Common myeloid progenitor, CD34-positive (primary cell): Measurements from ENCODE around the gene ZDHHC14.

Experiments used
- CTCF ChIA-PET: fragments of 350-600 bp; sonication (Branson Sonifier 250); formaldehyde crosslinking; loops from one replicate; lab custom pipeline; 2021; ENCODE audit warnings: antibody characterized with exemption; lab: Charles Lee
- POLR2A ChIA-PET: fragments of 350-600 bp; sonication (Branson Sonifier 250); formaldehyde crosslinking; loops from one replicate; lab custom pipeline; 2021; ENCODE audit warnings: antibody characterized with exemption; lab: Charles Lee
- DNase-seq, 3 donors: peaks; one replicate each; pipeline versions ENCODE4 v3.0.0 to v3.0.0-alpha.2; 2013
- H3K27ac ChIP-seq, 2 experiments: 1 replicate in 1 of 2; 2 replicates in 1 of 2; pipeline ENCODE4 v1.7.0; 2013; ENCODE audit warnings: inconsistent platforms in 2 of 2, low read length in 2 of 2, mild to moderate bottlenecking in 2 of 2, low read depth in 1 of 2, moderate library complexity in 1 of 2; ENCODE audit not compliant: severe bottlenecking in 2 of 2, insufficient read depth in 1 of 2, poor library complexity in 1 of 2
- H3K27me3 ChIP-seq, 5 experiments: replicated peaks in 2 of 5; 1 replicate in 3 of 5; 2 replicates in 2 of 5; pipeline versions ENCODE4 v1.6.1 to v1.7.0; 2013; ENCODE audit warnings: low read length in 4 of 5, mild to moderate bottlenecking in 2 of 5, moderate library complexity in 2 of 5, inconsistent platforms in 1 of 5; ENCODE audit not compliant: insufficient read depth in 5 of 5, control insufficient read depth in 4 of 5
- H3K36me3 ChIP-seq, 4 experiments: 1 replicate in 2 of 4; 2 replicates in 2 of 4; pipeline versions ENCODE4 v1.6.1 to v1.7.0; 2013; ENCODE audit warnings: low read length in 3 of 4, control low read depth in 1 of 4, mild to moderate bottlenecking in 1 of 4; ENCODE audit not compliant: control insufficient read depth in 4 of 4, insufficient read depth in 4 of 4
- H3K4me1 ChIP-seq, 4 experiments: 1 replicate in 3 of 4; 2 replicates in 1 of 4; pipeline versions ENCODE4 v1.6.1 to v1.7.1; 2013; ENCODE audit warnings: low read length in 3 of 4, mild to moderate bottlenecking in 3 of 4, control low read depth in 1 of 4, inconsistent platforms in 1 of 4, moderate library complexity in 1 of 4; ENCODE audit not compliant: control insufficient read depth in 4 of 4, insufficient read depth in 4 of 4; ENCODE audit errors: control extremely low read depth in 1 of 4
- H3K4me3 ChIP-seq, 7 experiments: 1 replicate in 4 of 7; 2 replicates in 3 of 7; pipeline versions ENCODE4 v1.5.1 to v1.7.0; 2013; ENCODE audit warnings: mild to moderate bottlenecking in 7 of 7, low read length in 6 of 7, moderate library complexity in 6 of 7, inconsistent platforms in 2 of 7, low read depth in 2 of 7, control low read depth in 1 of 7; ENCODE audit not compliant: insufficient read depth in 4 of 7, control insufficient read depth in 1 of 7; ENCODE audit errors: extremely low read depth in 1 of 7
- H3K9me3 ChIP-seq, 5 experiments: 1 replicate in 4 of 5; 2 replicates in 1 of 5; pipeline versions ENCODE4 v1.6.1 to v1.7.1; 2013; ENCODE audit warnings: low read length in 4 of 5, mild to moderate bottlenecking in 2 of 5, inconsistent platforms in 1 of 5, low read depth in 1 of 5, moderate library complexity in 1 of 5; ENCODE audit not compliant: control insufficient read depth in 4 of 5, insufficient read depth in 2 of 5; ENCODE audit errors: control extremely low read depth in 1 of 5
- WGBS: methylation state at CpG from one replicate; pipeline ENCODE4 v1.1.5; 2013; ENCODE audit not compliant: insufficient coverage; 5-methylcytosine and 5-hydroxymethylcytosine counted together

ZDHHC14 gene

GRCh38 chr6:157669323-157669722 is 288.3 kb downstream of the ZDHHC14 start:
- ChIA-PET POLR2A (interaction anchor here (1.5 kb wide), 1 partner anchor 22 kb away, joined by 3 read pairs; no protein-coding TSS in a partner anchor), CTCF (interaction anchor here (0.7 to 12.0 kb wide), 15 partner anchors 12 to 697 kb away, joined by 3 to 77 read pairs (median 4); no protein-coding TSS in a partner anchor)
- no peak for DNase-seq
- Histone ChIP-seq H3K36me3 (peaks cover 0 to 4% (median 3%) of the 10 kb centered on the region in 4 experiments), H3K27ac (no peak overlapping the region), H3K4me3 (peak overlapping the region in 3 of 7 experiments; percentile 12 to 50 (median 35)), H3K4me1 (peaks cover 0 to 39% (median 30%) of the 10 kb centered on the region in 4 experiments), H3K27me3 (no peaks in the 10 kb centered on the region), H3K9me3 (no peaks in the 10 kb centered on the region)
- 80% methylated on average over 1 of the region's 3 CpGs for WGBS

GRCh38 chr6:157669747-157670216 is 288.8 kb downstream of the ZDHHC14 start:
- WGBS: 34% methylated on average over 13 of the region's 14 CpGs
- CTCF ChIA-PET: interaction anchor here (0.7 to 12.0 kb wide), 13 partner anchors 12 to 697 kb away, joined by 3 to 77 read pairs (median 4); no protein-coding TSS in a partner anchor
- POLR2A ChIA-PET: interaction anchor here (1.5 kb wide), 1 partner anchor 23 kb away, joined by 3 read pairs; no protein-coding TSS in a partner anchor
- Histone ChIP-seq H3K36me3 (peaks cover 0 to 4% (median 2%) of the 10 kb centered on the region in 4 experiments), H3K9me3 (no peaks in the 10 kb centered on the region), H3K27me3 (no peaks in the 10 kb centered on the region), H3K27ac (no peak overlapping the region), H3K4me3 (peak overlapping the region in 5 of 7 experiments; percentile 5 to 50 (median 23)), H3K4me1 (peaks cover 0 to 39% (median 30%) of the 10 kb centered on the region in 4 experiments)
- DNase-seq: peak in 1 of 3 donors; percentile 22

GRCh38 chr6:157670466-157671186 is 289.6 kb downstream of the ZDHHC14 start:
- DNase-seq: peak in 2 of 3 donors; percentile 47 to 53
- no peak overlapping the region for H3K4me3 ChIP-seq
- WGBS: 92% methylated on average over 5 of the region's 9 CpGs
- peaks cover 0 to 4% (median 1%) of the 10 kb centered on the region in 4 experiments for H3K36me3 ChIP-seq
- CTCF ChIA-PET: interaction anchor here (1.1 to 12.0 kb wide), 12 partner anchors 9 to 541 kb away, joined by 3 to 77 read pairs (median 4); no protein-coding TSS in a partner anchor
- no peaks in the 10 kb centered on the region for H3K9me3 ChIP-seq
- POLR2A ChIA-PET: interaction anchor here (1.5 kb wide), 1 partner anchor 23 kb away, joined by 3 read pairs; no protein-coding TSS in a partner anchor
- no peaks in the 10 kb centered on the region for H3K27me3 ChIP-seq
- H3K27ac ChIP-seq: no peak overlapping the region
- H3K4me1 ChIP-seq: peaks cover 0 to 43% (median 30%) of the 10 kb centered on the region in 4 experiments

- CTCF ChIA-PET: no interaction called here
- no peaks in the 10 kb centered on the region for H3K27me3 ChIP-seq
- H3K4me1 ChIP-seq: peaks cover 0 to 43% (median 24%) of the 10 kb centered on the region in 4 experiments
- 98% methylated on average over 37 of the region's 37 CpGs for WGBS
- POLR2A ChIA-PET: no interaction called here
- H3K27ac ChIP-seq: no peak overlapping the region
- H3K36me3 ChIP-seq: peaks cover 0 to 4% (median 1%) of the 10 kb centered on the region in 4 experiments
- no peak for DNase-seq
- no peak overlapping the region for H3K4me3 ChIP-seq
- H3K9me3 ChIP-seq: no peaks in the 10 kb centered on the region
Measured at GRCh38 chr6:157672726-157673412, 291.9 kb downstream of the ZDHHC14 start.

- 99% methylated on average over 11 of the region's 15 CpGs for WGBS
- Histone ChIP-seq H3K27me3 (no peaks in the 10 kb centered on the region), H3K4me1 (peaks cover 0 to 41% (median 23%) of the 10 kb centered on the region in 4 experiments), H3K4me3 (no peak overlapping the region), H3K36me3 (peaks cover 0 to 4% (median 1%) of the 10 kb centered on the region in 4 experiments), H3K9me3 (no peaks in the 10 kb centered on the region), H3K27ac (no peak overlapping the region)
- DNase-seq: no peak
- CTCF ChIA-PET: no interaction called here
- POLR2A ChIA-PET: no interaction called here
Measured at GRCh38 chr6:157673596-157673995, 292.6 kb downstream of the ZDHHC14 start.

GRCh38 chr6:157674061-157674460 is 293.1 kb downstream of the ZDHHC14 start:
- H3K27me3 ChIP-seq: no peaks in the 10 kb centered on the region
- no peaks in the 10 kb centered on the region for H3K9me3 ChIP-seq
- no peak overlapping the region for H3K27ac ChIP-seq
- POLR2A ChIA-PET: interaction anchor here (0.5 kb wide), 1 partner anchor 15 kb away, joined by 3 read pairs; no protein-coding TSS in a partner anchor
- peaks cover 0 to 38% (median 22%) of the 10 kb centered on the region in 4 experiments for H3K4me1 ChIP-seq
- CTCF ChIA-PET: no interaction called here
- WGBS: 99% methylated on average over 8 of the region's 8 CpGs
- H3K4me3 ChIP-seq: no peak overlapping the region
- H3K36me3 ChIP-seq: peaks cover 0 to 4% (median 1%) of the 10 kb centered on the region in 4 experiments
- no peak for DNase-seq
